ENCODE data around the gene SULT1C4.

The SULT1C4 gene

DNA sequence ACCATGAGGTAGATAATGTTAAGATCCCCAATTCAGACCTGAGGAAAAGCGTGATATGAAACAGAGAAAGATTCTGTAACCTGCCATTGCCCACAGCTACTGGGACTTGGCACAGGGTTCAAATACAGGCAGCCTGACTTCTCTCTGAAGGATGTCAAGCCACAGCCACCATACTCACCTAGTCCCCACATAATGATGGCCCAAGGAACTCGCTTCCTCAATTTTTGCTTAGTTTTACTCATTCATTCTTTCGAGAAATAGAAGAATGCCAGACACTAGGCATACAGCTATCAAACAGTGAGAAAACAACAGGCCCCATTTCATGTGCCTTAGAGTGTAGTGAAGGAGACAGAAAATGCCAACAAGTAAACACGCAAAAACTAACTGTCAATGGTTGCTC is 980 bp upstream of the SULT1C4 start:
- DNase-seq: no peak

DNA sequence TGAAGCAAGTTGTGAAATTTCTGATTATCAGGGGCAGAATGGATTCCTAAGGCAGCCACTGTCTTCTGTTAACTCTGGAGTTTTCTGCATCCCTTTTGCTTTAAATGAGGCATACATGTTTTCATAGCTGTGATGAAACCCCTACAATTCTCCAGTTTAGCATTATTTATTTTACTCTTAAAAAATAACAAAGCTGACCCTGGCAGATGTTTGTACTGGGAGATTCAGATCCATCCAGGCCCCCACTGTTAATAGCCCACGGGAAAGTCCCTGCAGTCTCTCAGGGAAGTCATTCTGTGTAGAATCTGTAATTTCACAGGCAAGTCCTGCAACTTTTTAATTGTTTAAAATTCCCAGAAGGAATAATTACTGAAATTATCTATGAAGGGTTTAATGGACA is 353 bp upstream of the SULT1C4 start:
- DNase-seq: no peak

DNA sequence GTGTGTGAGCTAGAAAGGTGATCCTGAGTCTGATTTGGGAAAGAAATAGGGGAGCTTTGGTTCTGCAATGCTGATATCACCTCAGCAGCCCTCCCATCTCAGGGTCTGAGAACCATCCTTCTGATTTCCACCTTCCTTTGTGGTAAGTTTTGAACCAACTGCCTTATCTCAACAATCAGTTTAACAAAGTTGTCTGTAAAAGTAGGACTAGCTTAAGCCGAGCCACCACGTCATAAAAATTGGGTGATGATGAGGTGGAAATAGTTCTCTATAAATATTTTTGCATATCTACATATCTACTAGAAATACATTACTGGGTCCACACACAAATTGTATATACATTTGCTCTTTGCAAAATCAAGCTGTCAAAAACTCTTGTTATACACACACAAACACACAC is 1.1 kb downstream of the SULT1C4 start:
- no peak for DNase-seq

- DNase-seq: no peak
Measured at GRCh38 chr2:108382196-108382595, 4.4 kb downstream of the SULT1C4 start.

- DNase-seq: no peak
Measured at GRCh38 chr2:108383146-108383830, 5.5 kb downstream of the SULT1C4 start.

DNA sequence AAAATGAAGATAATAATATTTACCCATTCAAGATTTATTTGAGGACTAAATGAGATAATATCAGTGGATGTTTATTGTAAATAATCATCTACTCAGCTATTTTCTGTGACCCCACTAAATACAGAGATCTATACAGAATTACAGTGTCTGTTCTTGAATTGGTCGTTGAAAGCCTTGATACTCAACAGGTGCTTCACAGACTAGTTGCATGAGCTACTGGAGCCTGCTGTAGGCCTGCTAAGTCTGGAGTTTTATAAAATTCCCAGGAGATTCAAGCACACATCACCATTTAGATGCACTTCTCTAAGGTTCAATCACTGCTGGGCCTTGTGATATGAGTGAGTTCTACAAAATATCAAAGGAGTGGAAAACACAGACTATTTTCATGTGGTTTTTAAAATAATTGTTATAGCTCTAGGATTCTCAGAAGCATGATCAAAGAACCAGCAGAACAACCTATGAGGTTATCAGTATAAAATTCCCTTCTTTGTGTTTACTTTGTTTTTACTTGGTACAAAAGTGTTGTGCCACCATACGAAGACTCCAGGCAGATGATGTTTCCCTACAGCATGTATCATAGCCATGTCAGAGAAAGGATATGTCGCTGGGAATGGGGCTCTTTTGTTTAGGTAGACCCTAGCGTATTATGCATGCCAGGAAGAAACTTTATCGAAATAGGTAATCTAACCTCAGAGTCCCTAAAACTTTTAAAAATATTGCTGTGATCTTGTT is 7.1 kb downstream of the SULT1C4 start:
- no peak for DNase-seq

DNA sequence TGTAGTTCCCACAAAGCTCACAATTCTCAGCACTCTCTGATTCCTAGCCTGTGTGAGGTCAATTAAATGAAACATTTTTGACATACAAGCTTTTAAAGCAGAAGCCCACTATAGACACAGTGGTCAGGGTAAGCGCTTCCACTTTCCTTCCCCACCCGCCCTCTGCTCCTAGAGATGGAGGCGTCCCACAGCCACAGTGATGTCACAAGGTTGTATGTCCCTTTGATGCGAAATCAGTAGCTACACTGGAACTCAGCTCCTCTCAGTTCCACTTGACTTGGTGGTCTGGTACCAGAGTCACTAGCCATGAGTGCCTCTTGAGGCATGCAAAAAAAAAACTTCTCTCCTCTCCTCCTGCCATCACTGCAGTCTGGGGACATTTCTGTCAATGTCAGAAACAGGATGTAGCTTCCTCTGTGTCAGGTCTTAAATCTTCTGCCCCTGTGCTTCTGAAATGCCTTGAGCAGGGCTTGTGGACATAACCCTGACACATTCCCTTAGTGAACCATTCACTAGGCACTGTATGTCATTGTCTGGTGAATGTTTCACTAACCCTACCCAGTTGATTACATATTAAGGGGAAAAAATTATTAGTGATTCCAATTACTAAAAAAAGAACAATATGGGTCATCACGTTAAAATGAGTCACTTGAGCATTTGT is 7.8 kb downstream of the SULT1C4 start:
- no peak for DNase-seq

- DNase-seq: no peak
Measured at GRCh38 chr2:108388045-108388444, 10.3 kb downstream of the SULT1C4 start.

GRCh38 chr2:108390340-108390739 is 12.6 kb downstream of the SULT1C4 start:
- no peak for DNase-seq

DNA sequence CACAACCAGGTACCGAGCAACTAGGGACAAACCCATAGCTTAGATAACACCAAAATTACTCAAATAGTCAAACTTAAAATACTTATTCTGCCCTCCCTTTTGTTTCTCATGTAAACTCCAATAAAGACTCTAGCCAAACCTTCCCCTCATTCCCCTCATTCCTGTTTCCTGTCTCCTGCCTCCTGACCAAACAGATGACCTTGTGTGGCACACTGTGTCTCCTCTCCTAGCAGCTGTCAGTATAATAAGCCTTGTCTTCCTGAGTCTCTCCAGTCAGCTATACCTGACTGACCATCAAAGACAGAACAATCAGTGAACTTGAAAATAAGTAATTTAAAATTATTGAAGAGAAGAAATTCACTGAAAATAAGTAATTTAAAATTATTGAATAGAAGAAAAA is 14.3 kb downstream of the SULT1C4 start:
- DNase-seq: no peak

GRCh38 chr2:108393197-108393596 is 15.4 kb downstream of the SULT1C4 start:
- DNase-seq: no peak

- DNase-seq: no peak
Measured at GRCh38 chr2:108395155-108395554, 17.4 kb downstream of the SULT1C4 start.

DNA sequence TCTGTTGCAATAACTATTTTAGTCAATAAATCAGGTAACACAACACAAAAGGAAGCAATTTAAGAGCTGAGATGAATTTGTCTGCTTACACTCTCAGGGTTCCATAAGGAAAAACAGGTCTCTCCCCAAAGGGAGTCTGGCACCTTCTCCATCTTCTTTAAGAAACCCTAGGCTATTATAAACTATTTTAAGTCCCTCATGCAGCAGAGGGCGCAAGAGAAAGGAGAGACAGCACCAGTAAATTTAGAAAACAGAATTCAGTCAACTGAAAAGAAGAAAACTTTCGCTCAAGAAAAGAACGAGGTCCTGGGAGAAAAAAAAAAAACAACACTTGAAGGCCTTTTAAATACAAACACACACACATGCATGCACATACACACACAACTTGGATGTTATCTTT is 19.1 kb downstream of the SULT1C4 start:
- peak; percentile 6 to 12 for DNase-seq

DNA sequence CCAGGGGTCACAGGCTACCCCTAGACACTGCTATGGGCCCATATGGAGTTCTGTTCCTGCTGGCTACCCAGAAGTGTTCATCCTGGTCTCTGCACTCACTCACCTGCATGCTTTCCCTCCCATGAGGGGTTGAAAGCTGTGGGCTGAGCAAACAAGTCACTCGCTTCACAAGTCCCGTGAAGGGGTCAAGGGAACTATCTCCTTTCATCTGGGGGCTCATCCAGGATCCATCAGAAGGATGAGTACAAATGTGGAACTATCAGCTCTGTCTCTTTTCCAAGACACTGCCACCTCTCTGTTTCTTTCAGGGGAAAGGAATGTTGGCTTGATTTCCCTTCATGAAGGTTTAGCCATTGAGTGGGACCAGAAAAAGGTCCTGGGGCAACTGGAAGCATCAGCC is 21.7 kb downstream of the SULT1C4 start:
- DNase-seq: no peak

DNA sequence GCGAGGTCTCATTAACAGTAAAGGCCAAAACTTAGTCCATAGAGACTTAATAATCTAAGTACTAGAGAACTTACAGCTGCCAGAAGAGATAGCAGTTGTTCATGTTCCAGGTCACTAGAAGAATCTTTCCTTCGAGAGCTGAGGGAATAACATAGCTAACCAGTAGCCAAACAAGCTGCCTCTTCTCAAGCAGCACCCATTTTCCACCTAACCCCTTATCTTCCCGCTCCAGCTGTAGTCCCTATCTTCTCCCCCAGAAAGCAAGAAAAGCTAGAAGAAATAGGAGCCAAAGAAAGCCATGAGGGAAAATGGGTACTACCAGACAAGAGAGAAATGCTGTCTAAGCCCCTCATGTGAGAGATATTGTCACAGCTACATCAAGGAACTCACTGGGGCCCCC is 24.0 kb downstream of the SULT1C4 start:
- DNase-seq: no peak

GRCh38 chr2:108403494-108403893 is 25.7 kb downstream of the SULT1C4 start:
- DNase-seq: no peak

- no peak for DNase-seq
Measured at GRCh38 chr2:108404784-108405397, 27.1 kb downstream of the SULT1C4 start.

- DNase-seq: no peak
Measured at GRCh38 chr2:108407864-108408729, 30.3 kb downstream of the SULT1C4 start.

DNA sequence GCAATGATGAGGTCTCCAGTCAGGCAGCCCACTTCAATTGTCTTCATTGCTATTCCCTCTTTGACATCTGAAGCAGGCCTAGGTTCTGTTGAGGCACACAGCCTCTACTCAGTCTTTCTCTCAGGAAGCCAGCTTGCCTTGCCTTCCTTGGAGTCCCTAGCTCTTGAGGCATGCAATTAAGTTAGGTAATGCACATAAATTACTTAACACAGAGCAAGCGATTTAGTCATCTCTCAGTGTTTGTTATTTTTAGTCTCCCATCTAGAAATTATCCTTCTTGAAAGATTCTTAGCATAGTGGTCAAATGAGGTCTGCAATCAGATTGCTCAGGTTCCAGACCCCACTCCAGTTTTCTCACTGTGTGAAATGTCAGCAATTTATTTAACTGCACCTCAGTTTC is 32.0 kb downstream of the SULT1C4 start:
- no peak for DNase-seq

DNA sequence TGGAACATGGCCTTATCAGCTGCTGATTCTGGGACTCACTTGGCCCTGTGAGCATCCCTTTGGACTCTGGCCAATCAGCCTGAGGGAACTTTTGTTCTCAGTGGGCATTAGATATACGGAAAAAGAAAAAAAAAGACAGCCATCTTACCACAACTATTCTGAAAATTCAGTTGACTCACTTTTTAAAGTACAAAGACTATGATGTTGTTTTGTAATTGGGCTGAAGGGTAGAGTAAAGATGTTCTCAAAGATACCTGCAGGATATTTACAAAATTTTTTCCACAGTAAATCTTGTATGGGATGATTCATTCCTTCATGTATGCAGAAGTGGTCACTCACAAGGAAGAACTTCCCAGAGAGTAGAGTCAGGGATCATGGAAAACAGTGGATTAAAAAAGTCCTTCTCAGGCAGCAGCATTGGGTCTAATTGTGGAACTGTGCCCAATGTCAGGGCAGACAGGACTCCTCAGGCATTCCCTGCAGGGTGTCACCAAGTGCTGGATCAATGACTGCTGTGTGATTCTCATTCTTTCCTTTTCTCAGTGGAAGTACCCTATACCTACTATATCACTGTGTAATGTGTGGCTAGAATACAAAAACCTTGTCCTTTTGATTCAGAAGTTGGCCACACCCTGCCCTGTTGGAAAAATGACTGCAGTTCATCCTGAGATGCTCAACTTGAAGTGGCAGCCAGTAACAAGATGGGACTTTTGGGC is 35.4 kb downstream of the SULT1C4 start:
- DNase-seq: no peak

- DNase-seq: no peak
Measured at GRCh38 chr2:108413711-108414095, 35.9 kb downstream of the SULT1C4 start.

GRCh38 chr2:108414256-108414876 is 36.6 kb downstream of the SULT1C4 start:
- no peak for DNase-seq
